Activated T-helper 1 cell treated with Interleukin-2 at 50 U/mL for 16 hours (primary cell): Measurements from ENCODE around the gene SOD3.

Source experiments
- DNase-seq: peaks from one replicate; pipeline ENCODE4 v3.0.0-alpha.2; 2020; ENCODE audit warnings: low read depth

The SOD3 gene

DNA sequence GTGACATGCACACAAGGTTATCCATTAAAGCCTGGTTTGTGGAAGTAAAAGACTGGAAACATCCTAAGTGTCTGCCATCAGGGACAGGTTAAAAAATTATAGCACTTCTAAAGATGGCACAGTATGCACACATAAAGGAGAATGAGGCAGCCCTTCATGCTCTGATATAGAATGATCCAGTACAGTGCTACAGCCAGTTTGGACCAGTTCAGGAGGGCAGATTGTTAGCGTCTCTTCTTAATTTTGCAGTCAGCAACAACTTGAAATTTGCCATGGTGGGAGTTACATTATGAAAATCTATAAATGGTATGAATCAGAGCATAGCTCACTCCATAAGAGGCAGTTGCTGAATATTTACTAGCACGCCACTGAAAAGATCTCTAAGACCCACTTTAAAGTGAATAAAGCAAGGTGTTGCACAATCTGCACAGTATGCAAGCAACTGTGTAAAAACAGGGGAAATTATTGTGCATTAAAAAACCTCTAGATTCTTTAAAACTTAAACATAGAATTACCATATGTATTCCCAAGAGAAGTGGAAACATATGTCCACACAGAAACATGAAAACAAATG is 20.3 kb upstream of the SOD3 start:
- DNase-seq, result no peak

DNA sequence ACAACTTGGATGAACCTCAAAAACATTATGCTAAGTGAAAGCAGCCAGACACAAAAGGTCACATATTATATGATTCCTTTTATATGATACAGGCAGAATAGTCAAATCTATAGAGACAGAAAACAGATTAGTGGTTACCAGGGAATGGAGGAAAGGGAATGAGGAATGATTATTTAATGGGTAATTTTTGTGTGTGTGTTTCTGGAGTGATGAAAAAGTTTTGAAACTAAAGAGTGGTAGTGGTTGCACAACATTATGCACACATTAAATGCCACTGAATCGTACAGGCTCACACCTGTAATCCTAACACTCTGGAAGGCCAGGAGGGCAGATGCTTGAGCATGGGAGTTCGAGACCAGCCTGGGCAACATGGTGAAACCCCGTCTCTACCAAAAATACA is 19.6 kb upstream of the SOD3 start:
- DNase-seq, result no peak

DNA sequence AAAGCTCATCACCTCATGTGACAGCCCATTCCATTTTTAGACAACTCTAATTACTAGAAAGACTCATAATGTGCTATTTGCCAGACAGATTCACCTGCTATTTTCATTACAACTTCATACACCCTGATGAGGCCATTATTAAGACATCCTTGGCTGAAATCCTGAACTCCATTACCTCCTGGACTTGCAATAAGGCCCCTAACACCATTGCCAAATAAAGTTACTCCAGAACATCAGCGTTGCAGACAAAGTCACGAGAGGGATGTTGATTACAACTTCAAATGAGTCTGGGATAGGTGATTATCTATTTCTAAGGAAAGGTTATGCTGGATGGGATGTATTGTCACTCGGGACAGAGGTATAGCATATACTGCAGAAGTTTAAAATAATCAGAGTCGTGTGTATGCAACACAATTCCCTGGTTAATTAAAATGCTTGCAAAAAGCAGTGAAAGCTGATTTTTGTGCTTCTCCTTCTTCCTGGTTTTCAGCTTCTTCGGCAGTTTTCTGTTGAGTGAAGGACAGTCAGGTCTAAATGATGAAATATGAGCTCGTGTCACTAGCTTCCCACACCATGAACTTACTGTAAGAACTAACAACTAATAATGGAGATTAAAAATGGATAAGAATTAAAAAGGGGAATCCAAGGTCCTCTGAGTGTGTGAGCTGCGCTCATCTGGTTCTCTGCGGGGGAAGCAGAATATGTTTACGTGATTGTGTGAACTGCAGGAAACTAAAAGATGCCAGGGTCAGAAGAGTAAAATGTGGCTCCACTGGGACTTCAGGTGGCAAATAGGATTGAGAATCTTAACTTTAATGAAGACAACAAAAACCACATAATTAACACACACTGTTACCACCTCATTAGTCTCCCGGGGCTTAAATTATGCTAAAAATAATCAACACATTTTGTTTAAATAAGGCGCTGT is 17.6 kb upstream of the SOD3 start:
- DNase-seq, result no peak

DNA sequence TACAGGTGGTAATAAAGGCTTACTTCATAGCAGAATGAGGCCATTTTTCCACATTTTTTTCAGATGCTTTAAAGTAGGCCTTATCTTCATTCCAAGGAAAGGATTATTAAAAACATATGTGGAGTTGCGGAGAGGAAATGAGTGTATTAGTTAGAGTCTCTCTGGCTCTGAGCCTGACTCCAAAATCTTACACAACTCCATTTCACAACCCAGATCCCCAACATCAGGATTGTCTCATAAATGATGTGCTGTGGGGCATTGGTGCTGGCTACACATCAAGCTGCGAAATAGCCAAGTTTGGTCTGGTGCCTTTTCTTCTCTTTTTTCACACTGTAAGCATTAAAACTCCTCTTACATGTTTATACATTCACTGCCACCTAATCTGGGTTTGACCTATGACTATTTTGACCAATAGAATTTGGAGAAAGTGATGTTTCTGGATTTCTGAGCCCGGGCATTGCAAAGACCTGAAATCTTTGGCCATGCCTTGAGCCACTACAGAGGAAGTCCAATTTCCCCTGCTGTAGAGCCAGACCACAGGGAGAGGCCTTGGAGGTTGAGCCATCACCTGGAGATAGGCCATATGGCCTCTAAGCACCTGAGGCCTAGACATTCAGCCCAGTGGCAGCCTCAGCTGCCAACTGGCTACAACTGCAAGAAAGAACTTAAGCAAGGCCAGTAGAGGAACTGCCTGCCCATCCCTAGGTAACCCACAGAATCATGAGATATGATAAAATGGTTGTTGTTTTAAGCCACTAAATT is 16.7 kb upstream of the SOD3 start:
- DNase-seq, result no peak

DNA sequence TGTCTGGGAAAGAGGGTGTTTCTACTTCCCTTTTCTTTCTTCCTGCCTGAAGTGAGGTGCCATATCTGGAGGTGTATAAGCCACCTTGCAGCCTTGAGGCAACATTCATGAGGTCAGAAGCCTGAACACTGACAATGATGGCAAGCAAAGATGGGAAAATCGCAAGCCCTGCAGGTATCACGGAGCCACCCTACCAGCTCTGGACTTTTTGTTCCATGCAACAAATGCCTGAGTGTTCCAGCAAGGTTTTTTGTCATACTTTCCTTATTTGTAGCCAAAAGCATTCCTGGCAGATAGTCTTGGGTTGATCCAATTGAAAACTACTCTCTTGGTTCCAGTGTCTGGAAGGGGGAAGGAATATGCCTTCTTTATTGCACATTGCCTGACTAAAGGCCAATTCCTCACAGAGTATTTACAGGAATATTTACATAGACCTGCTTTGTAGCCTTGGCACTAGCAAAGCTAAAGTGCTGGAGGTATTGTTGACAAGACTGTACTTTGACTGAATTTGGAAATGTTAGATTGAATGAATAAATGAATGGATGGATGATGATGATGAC is 14.4 kb upstream of the SOD3 start:
- no peak for DNase-seq

DNA sequence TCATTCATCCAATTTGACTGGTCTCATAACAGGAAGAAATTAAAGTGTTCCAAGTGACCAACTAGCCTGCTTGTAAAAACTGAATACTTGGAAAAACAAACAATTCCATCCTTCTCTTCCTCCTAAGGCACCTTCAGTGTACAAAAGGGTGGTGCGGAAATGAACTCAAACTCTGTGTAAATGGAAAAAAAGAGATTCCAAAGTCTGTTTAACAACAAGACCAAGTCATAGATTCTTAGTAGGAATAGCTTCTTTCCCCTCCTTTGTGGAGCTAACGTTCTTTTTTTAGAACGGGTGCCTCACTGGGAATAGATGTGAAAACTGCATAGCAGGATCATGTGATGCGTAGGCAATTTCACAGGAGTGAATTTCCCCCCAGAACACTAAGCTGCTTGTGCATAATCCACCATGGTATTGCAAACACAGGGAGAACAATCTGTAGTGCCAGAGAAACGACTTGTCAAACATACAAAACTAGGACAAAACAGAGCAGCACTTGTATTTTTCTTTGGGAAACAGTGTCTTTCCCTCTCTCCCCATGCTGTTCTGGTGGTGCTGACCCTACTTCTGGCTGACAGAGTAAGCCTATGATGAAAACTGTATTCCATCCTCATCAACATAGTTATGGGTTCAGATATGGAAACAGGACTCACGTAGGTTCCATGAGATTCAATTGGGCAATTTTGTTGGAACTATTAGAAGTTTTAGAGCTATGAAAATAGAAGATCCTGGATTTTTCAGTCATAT is 13.2 kb upstream of the SOD3 start:
- DNase-seq, result no peak

DNA sequence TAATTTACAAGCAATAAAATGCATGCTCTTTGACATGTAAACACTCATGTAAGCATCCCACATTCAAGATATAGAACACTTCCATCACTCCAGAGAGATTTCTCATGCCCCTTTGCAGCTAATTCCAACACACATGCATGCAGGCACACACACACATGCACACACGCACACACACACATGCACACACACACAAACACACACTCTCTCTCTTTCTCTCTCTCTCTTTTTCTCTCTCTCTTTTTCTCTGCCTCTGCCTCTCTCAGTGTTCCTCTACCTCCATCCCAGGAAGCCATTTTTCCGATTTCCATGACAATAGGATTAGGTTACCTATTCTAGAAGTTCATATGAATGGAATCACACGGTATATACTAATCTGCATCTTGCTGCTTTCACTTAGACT is 11.9 kb upstream of the SOD3 start:
- no peak for DNase-seq

DNA sequence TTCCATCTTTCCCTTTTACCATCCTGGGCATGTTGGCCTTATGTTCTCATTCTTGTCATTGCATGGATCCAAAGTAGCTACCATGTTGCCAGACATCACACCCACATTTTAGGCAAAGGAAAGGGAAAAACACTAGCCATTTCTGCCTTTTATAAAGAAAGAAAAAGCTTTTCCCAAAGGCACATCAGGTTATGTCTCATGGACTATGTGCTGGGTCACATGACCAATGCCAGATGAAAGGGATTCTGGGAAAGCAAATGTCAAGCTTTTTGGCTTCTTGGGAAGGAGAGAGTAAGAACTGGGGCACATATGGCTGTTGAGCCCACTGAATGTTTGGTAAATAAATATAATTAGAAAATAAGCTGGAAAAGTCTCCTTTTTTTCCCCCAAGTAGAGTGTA is 4.3 kb upstream of the SOD3 start:
- no peak for DNase-seq

DNA sequence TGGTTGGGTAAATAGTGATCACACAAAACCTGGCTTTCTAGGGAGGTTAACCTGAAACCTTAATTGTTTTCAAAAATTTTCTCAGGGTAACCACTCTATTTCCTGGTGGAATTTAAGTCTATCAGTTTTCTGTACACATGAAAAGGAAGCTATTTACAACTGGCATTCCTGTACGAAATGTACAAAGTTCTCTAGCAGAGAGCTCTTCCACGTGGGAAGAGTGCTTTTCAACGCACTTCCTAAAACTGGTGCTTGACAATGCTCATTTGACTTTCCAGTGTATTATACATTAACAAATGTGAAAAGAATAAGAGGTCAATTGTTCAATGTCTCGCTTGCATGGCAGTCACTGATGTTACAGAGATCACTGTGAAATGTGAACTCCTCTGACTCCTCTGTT is 2.8 kb upstream of the SOD3 start:
- DNase-seq, result no peak

DNA sequence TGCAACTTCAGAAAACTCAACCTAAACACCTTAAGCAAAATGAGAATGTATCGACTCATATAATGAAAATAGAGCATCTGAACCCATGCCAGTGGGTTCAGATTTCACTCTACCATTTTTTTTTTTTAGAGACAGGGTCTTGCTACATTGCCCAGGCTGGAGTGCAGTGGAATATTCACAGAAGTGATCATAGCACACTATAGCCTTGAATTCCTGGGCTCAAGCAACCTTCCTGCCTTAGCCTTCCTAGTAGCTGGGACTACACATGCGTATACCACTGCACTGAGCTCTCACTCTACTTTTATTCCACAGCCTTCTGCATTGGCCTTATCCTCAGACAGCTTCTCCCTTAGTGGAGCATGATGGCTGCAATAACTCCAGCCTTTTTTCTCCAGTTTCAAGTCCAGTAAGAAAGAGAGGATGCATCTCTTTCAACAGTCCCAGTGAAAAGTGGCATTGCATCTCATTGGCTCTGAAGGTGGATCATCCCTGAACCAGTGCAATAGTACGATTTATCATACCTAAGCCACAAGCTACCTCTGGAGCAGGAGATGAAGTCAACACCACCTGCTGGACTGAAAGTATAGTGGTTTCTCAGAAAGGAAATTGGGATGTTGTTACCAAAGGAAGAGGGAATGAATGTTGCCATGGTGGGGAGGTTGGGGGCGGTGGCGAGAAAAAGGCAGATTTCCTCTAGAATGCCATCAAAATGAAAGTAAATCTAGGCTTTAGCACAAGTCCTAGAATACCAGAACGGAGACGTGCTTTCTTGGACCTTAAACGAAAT is 2.0 kb upstream of the SOD3 start:
- DNase-seq, result no peak

DNA sequence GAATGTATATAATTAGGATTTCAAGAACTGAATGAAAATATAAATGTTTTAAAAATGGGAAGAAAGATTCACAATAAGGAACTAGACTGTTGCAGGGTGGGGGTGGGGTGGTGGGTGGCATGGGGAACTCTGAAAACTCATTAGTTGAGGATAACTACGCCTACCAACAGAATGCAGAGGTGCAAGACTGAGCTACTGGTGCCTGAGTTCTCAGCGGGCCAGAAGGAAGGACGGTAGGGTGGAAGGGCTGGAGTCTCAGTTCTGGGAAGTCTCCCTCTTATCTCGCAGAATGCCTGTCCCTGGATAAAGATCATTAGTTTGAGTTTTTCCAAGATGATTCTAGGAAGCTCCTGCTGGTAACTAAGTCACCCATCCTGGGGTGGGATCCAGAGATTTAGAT is 1.3 kb upstream of the SOD3 start:
- DNase-seq, result no peak

DNA sequence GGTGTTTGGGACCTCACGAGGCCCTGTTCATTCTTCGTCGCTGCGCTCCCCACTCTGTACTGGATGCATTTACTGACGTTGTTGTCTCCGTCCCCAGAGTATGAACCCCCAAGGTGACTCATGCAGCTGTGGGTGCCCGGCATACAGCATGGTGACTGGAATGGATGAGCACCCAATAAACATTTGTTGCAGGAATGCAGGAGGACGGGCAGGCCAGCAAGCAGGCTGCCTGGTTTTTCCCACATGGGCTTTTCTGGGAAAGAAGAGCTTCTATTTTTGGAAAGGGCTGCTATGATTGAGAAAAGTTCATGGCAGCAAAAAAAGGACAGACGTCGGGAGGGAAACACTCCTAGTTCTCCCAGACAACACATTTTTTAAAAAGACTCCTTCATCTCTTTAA is 893 bp upstream of the SOD3 start:
- DNase-seq, result no peak

DNA sequence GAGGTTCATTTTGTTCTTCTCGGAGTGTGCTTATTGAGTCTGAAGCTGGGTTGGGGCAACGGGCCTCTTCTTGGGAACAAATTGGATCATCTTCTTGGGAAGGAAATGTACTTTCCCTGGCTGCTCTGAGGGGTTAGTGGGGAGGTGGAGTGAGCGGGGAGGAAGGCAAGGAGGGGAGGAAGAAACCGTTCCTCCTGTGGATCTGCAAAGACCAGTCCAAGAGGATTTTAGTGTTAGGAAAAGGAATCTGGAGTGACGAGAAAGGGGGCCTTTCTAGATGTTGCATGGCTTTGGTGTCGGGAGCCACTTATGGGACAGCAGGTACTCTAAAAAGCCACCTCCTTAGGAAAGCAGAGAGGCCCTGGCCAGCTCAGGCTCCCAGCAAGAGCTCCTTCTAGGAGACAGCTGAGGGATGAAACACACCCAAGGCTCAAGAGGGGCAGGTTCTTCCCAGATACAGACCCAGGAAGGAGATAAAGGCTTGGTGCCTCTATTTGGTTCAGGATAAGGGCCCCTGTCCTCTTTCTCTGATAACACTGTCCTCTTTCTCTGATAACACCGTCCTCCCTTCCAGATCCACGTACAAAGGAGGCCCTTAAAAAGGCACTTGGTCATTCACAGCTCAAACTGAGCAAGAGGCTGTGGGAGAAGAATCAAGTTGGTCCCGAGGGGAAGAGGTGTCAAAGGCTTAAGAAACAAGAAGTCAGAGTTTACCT is 451 bp downstream of the SOD3 start:
- no peak for DNase-seq

DNA sequence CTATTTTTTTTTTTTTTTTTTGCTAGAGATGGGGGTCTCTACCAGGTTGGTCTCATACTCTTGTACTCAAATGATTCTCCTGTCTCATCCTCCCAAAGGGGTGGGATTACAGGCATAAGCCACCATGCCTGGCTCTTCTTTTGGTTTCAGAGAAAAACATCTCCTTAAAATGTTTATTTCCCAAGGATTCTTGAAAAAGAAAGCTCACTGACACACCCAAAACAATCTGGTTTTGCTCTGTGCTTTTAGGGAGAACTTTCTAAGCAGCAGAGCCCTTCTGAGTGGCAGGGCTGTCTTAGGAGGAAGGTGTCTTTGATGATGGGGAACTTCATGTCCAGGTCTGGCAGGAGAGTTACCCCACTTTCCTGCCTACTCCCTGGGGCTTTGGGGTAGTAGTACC is 1.2 kb downstream of the SOD3 start:
- DNase-seq, result no peak

DNA sequence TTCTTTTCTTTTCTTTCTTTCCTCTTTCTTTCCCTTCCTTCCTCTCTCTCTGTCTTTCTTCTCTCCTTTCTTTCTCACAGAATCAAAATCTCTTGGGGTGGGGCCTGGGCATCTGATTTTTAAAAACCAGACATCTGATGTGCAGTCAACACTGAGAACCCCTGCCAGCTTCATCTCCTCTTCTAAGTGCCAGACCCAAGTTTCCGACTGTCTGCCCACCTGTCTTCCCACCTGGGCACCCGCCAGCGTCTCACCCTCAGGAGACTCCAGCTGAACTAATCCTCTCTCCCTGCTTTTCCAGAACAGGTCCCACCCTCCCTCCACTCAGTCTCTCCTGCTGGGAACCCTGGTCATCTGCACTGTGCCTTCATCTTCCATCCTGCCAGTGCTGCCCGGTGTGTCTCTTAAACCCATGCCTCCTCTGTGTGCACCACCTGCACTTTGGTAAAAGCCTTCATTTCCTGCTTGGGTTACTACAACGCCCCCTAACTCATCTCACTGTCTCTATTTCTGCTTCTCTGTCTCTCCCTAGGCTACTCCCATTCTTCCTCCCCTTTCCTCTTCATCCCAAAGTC is 2.8 kb downstream of the SOD3 start:
- no peak for DNase-seq

DNA sequence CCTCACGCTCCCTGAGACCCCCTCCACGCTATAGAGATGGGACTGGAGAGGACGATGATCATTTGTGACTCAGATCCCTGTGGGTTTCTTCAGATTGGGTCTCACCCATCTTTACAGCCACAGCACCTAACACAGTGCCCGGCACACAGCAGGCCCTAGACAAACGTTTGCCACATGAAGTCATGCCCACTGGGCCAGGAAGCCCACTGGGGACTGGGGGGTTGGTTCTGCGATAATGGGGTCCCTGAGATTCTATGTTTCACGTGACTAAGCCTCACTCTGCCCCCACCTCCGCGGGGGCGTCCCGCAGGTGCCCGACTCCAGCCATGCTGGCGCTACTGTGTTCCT is 3.8 kb downstream of the SOD3 start:
- DNase-seq, result no peak

DNA sequence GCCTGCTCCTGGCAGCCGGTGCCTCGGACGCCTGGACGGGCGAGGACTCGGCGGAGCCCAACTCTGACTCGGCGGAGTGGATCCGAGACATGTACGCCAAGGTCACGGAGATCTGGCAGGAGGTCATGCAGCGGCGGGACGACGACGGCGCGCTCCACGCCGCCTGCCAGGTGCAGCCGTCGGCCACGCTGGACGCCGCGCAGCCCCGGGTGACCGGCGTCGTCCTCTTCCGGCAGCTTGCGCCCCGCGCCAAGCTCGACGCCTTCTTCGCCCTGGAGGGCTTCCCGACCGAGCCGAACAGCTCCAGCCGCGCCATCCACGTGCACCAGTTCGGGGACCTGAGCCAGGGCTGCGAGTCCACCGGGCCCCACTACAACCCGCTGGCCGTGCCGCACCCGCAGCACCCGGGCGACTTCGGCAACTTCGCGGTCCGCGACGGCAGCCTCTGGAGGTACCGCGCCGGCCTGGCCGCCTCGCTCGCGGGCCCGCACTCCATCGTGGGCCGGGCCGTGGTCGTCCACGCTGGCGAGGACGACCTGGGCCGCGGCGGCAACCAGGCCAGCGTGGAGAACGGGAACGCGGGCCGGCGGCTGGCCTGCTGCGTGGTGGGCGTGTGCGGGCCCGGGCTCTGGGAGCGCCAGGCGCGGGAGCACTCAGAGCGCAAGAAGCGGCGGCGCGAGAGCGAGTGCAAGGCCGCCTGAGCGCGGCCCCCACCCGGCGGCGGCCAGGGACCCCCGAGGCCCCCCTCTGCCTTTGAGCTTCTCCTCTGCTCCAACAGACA is 4.4 kb downstream of the SOD3 start:
- no peak for DNase-seq

DNA sequence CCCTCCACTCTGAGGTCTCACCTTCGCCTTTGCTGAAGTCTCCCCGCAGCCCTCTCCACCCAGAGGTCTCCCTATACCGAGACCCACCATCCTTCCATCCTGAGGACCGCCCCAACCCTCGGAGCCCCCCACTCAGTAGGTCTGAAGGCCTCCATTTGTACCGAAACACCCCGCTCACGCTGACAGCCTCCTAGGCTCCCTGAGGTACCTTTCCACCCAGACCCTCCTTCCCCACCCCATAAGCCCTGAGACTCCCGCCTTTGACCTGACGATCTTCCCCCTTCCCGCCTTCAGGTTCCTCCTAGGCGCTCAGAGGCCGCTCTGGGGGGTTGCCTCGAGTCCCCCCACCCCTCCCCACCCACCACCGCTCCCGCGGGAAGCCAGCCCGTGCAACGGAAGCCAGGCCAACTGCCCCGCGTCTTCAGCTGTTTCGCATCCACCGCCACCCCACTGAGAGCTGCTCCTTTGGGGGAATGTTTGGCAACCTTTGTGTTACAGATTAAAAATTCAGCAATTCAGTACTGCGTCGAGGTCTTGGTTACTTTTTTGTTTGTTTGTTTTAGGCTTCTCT is 5.0 kb downstream of the SOD3 start:
- DNase-seq, result no peak
